Natural killer cell (primary cell): ENCODE results near the gene MEF2B. TPM values are rescaled to one million over a fixed set of nuclear protein-coding genes. Genes with fewer than 3 reads are reported as not detected.

Experiments used
- ATAC-seq, 3 donors: fragments of 150-1000 bp in 2 of 3; fragments of 200-7000 bp in 1 of 3; cut with Tn5 transposase; 1 replicate in 1 of 3; 2 replicates in 2 of 3; pipeline ENCODE4 v1.10.0; 2021; ENCODE audit warnings: mild to moderate bottlenecking in 2 of 3, moderate library complexity in 2 of 3
- DNase-seq, 2 donors: peaks; one replicate each; pipeline versions ENCODE4 v3.0.0 to v3.0.0-alpha.2; 2013 to 2021; ENCODE audit warnings: mixed read lengths in 1 of 2
- H3K27ac ChIP-seq: one replicate; pipeline ENCODE4 v1.5.1; 2013; ENCODE audit warnings: mild to moderate bottlenecking, low read length
- H3K27me3 ChIP-seq: one replicate; pipeline ENCODE4 v1.6.1; 2013; ENCODE audit warnings: low read length; ENCODE audit not compliant: control insufficient read depth, insufficient read depth
- H3K36me3 ChIP-seq: one replicate; pipeline ENCODE4 v1.6.1; 2013; ENCODE audit warnings: low read length; ENCODE audit not compliant: control insufficient read depth, insufficient read depth
- H3K4me1 ChIP-seq: one replicate; pipeline ENCODE4 v1.6.1; 2013; ENCODE audit warnings: low read length; ENCODE audit not compliant: control insufficient read depth, insufficient read depth
- H3K4me3 ChIP-seq: one replicate; pipeline ENCODE4 v1.5.1; 2013; ENCODE audit warnings: low read length
- H3K9me3 ChIP-seq: one replicate; pipeline ENCODE4 v1.6.1; 2013; ENCODE audit warnings: low read length; ENCODE audit not compliant: control insufficient read depth, insufficient read depth
- H3K27ac Mint-ChIP-seq, 2 donors: one replicate each; pipeline ENCODE4 v1.8.0; 2022; ENCODE audit warnings: mild to moderate bottlenecking in 2 of 2, mixed read lengths in 2 of 2, moderate library complexity in 1 of 2
- H3K27me3 Mint-ChIP-seq, 2 donors: one replicate each; pipeline ENCODE4 v1.8.0; 2022; ENCODE audit warnings: low read depth in 2 of 2, mixed read lengths in 2 of 2
- H3K36me3 Mint-ChIP-seq: one replicate; pipeline ENCODE4 v1.8.0; 2022; ENCODE audit warnings: mixed read lengths
- H3K4me1 Mint-ChIP-seq, 2 donors: one replicate each; pipeline ENCODE4 v1.8.0; 2022; ENCODE audit warnings: mixed read lengths in 2 of 2
- H3K4me3 Mint-ChIP-seq: one replicate; pipeline ENCODE4 v1.8.0; 2022; ENCODE audit warnings: mild to moderate bottlenecking, moderate library complexity, mixed read lengths
- H3K9me3 Mint-ChIP-seq, 2 donors: one replicate each; pipeline ENCODE4 v1.8.0; 2022; ENCODE audit warnings: mixed read lengths in 2 of 2
- CTCF ChIP-seq: fragments of 200-600 bp; IDR thresholded peaks from one replicate; pipeline ENCODE4 v1.8.0; 2022; ENCODE audit warnings: antibody characterized with exemption
- WGBS: methylation state at CpG from one replicate; pipeline ENCODE4 v1.1.7; 2013; ENCODE audit warnings: missing lambda C conversion rate; ENCODE audit not compliant: insufficient coverage; 5-methylcytosine and 5-hydroxymethylcytosine counted together
- intact Hi-C: fragments of 100-400 bp; cut with micrococcal nuclease; formaldehyde crosslinking; loops from one replicate; pipeline ENCODE4 v1.14.2; 2022
- total RNA-seq, 4 donors: library from RNA; stranded (reverse); fragments of 120-200 nt in 1 of 4; gene quantifications; one replicate each; pipeline versions ENCODE4 v1.2.3 to v1.2.4, GENCODE V29; 2013 to 2022

Gene MEF2B
- total RNA-seq, 3 donors from 2014 or later (not counting 1 experiment from before 2014, with no cell fraction given), result 4.7 to 7.0 (median 5.6) TPM

- H3K27me3 ChIP-seq, result peaks cover 31% of the 10 kb centered on the region
- no peak overlapping the region for H3K4me3 Mint-ChIP-seq
- TF ChIP-seq CTCF, result no peak
Measured at GRCh38 chr19:19215792-19216191, 45.7 kb upstream of the MEF2B start.

GRCh38 chr19:19214892-19215291 lies 44.8 kb upstream of the MEF2B start:
- intact Hi-C loops, result no loop called here
- peaks cover 31% of the 10 kb centered on the region for H3K27me3 ChIP-seq
- peaks cover 27 to 36% of the 10 kb centered on the region in 2 donors for H3K27me3 Mint-ChIP-seq
- H3K4me3 ChIP-seq, result no peak overlapping the region
- DNase-seq (peak in 1 of 2 donors; percentile 51), ATAC-seq (peak in 2 of 3 donors; percentile 53 to 72)
- no peaks in the 10 kb centered on the region for H3K36me3 ChIP-seq
- no peak overlapping the region for H3K4me3 Mint-ChIP-seq
- H3K4me1 Mint-ChIP-seq, result no peaks in the 10 kb centered on the region
- 0% methylated on average over 4 of the region's 8 CpGs for WGBS
- TF ChIP-seq CTCF, result no peak
- H3K9me3 Mint-ChIP-seq, result no peaks in the 10 kb centered on the region
- no peaks in the 10 kb centered on the region for H3K9me3 ChIP-seq
- H3K36me3 Mint-ChIP-seq, result no peaks in the 10 kb centered on the region
- H3K27ac Mint-ChIP-seq, result no peak overlapping the region
- H3K27ac ChIP-seq, result no peak overlapping the region
- no peaks in the 10 kb centered on the region for H3K4me1 ChIP-seq

More at GRCh38 chr19:19215792-19216191, 45.7 kb upstream of the MEF2B start:
- Histone ChIP-seq H3K4me1 (no peaks in the 10 kb centered on the region), H3K4me3 (no peak overlapping the region), H3K36me3 (no peaks in the 10 kb centered on the region), H3K9me3 (no peaks in the 10 kb centered on the region), H3K27ac (no peak overlapping the region)
- no peak for ATAC-seq
- 73% methylated on average over 4 of the region's 4 CpGs for WGBS
- no peak for DNase-seq
- no peak overlapping the region for H3K27ac Mint-ChIP-seq
- intact Hi-C loops, result no loop called here
- no peaks in the 10 kb centered on the region for H3K9me3 Mint-ChIP-seq
- H3K27me3 Mint-ChIP-seq, result peaks cover 27 to 31% of the 10 kb centered on the region in 2 donors
- no peaks in the 10 kb centered on the region for H3K36me3 Mint-ChIP-seq
- no peaks in the 10 kb centered on the region for H3K4me1 Mint-ChIP-seq

- Histone ChIP-seq H3K4me1 (no peaks in the 10 kb centered on the region), H3K27ac (no peak overlapping the region), H3K4me3 (no peak overlapping the region), H3K9me3 (no peaks in the 10 kb centered on the region), H3K36me3 (no peaks in the 10 kb centered on the region), H3K27me3 (peaks cover 31% of the 10 kb centered on the region)
- peaks cover 27 to 36% of the 10 kb centered on the region in 2 donors for H3K27me3 Mint-ChIP-seq
- no peak for DNase-seq
- no peaks in the 10 kb centered on the region for H3K4me1 Mint-ChIP-seq
- H3K27ac Mint-ChIP-seq, result no peak overlapping the region
- H3K4me3 Mint-ChIP-seq, result no peak overlapping the region
- H3K36me3 Mint-ChIP-seq, result no peaks in the 10 kb centered on the region
- WGBS, result 9% methylated on average over 5 of the region's 5 CpGs
- TF ChIP-seq CTCF, result no peak
- no peak for ATAC-seq
- intact Hi-C loops, result no loop called here
- H3K9me3 Mint-ChIP-seq, result no peaks in the 10 kb centered on the region
Measured at GRCh38 chr19:19214159-19214490, 44.1 kb upstream of the MEF2B start.

GRCh38 chr19:19213426-19214158 lies 43.5 kb upstream of the MEF2B start:
- 45% methylated on average over 17 of the region's 21 CpGs for WGBS
- ATAC-seq, result no peak
- TF ChIP-seq CTCF, result no peak
- intact Hi-C loops, result no loop called here
- Mint-ChIP-seq H3K9me3 (no peaks in the 10 kb centered on the region), H3K4me1 (no peaks in the 10 kb centered on the region), H3K27ac (no peak overlapping the region), H3K36me3 (no peaks in the 10 kb centered on the region), H3K4me3 (no peak overlapping the region), H3K27me3 (peaks cover 27 to 36% of the 10 kb centered on the region in 2 donors)
- Histone ChIP-seq H3K4me1 (no peaks in the 10 kb centered on the region), H3K27me3 (peaks cover 31% of the 10 kb centered on the region), H3K27ac (no peak overlapping the region), H3K4me3 (no peak overlapping the region), H3K9me3 (no peaks in the 10 kb centered on the region), H3K36me3 (no peaks in the 10 kb centered on the region)
- no peak for DNase-seq
